Fibroblast of the aortic adventitia (primary cell): Measurements from ENCODE around the gene BCAR3. TPM values are rescaled to one million over a fixed set of nuclear protein-coding genes. Genes with fewer than 3 reads are reported as not detected.

Experiments
- DNase-seq: peaks from one replicate; pipeline ENCODE4 v3.0.0-alpha.2; 2010; ENCODE audit warnings: low read depth
- H3K4me3 ChIP-seq: 2 replicates; pipeline ENCODE4 v1.5.1; 2011; ENCODE audit warnings: low read depth, mild to moderate bottlenecking, control low read depth, low read length, moderate library complexity
- CTCF ChIP-seq: IDR thresholded peaks from 2 replicates; pipeline ENCODE4 v1.5.1; 2011; ENCODE audit warnings: mild to moderate bottlenecking, low read length, control low read depth, inconsistent platforms; ENCODE audit not compliant: insufficient read depth
- total RNA-seq: library from RNA; depleted of rRNA; stranded (reverse); fragments of >200 nt; gene quantifications from 2 replicates; pipeline ENCODE4 v1.2.3, GENCODE V29; 2012; ENCODE audit warnings: low replicate concordance

The BCAR3 gene
- total RNA-seq, 1 donor: 34.4 TPM

- no peak for DNase-seq
- TF ChIP-seq CTCF: no peak
- no peak overlapping the region for H3K4me3 ChIP-seq
Observed at GRCh38 chr1:93518516-93518915, 163.1 kb downstream of the BCAR3 start.

- TF ChIP-seq CTCF: no peak
- H3K4me3 ChIP-seq: no peak overlapping the region
- DNase-seq: no peak
Observed at GRCh38 chr1:93516164-93516563, 165.5 kb downstream of the BCAR3 start.

Other genes starting within 250 kb of the BCAR3 start
- gene FNBP1L, start 233.7 kb downstream of the BCAR3 start, total RNA-seq: 15.0 and 22.9 TPM in 2 replicates
- 39.0 and 40.2 TPM in 2 replicates for gene DNTTIP2, start 197.4 kb upstream of the BCAR3 start, total RNA-seq
- gene GCLM, start 227.6 kb upstream of the BCAR3 start, total RNA-seq: 13.2 and 35.2 TPM in 2 replicates